B cell (primary cell): Measurements from ENCODE around the gene HMOX1. TPM values are rescaled to one million over a fixed set of nuclear protein-coding genes. Genes with fewer than 3 reads are reported as not detected.

Experiments
- ATAC-seq: fragments of 200-7000 bp; cut with Tn5 transposase; one replicate; pipeline ENCODE4 v1.10.0; 2021; ENCODE audit warnings: low read depth, mild to moderate bottlenecking, moderate number of reproducible peaks, moderate library complexity
- CTCF ChIA-PET: fragments of 350-600 bp; sonication (Branson Sonifier 250); formaldehyde crosslinking; loops from one replicate; lab custom pipeline; 2021; ENCODE audit warnings: antibody characterized with exemption, inconsistent platforms; lab: Charles Lee
- POLR2A ChIA-PET: fragments of 350-600 bp; sonication (Branson Sonifier 250); formaldehyde crosslinking; loops from one replicate; lab custom pipeline; 2021; ENCODE audit warnings: antibody characterized with exemption; lab: Charles Lee
- DNase-seq: peaks from one replicate; pipeline ENCODE4 v3.0.0; 2013
- H2AFZ ChIP-seq: 2 replicates; pipeline ENCODE4 v1.6.1; 2012; ENCODE audit warnings: mild to moderate bottlenecking, low read depth, low read length; ENCODE audit not compliant: insufficient read depth, poor library complexity, severe bottlenecking
- H3K27ac ChIP-seq, 2 donors: 1 replicate in 1 of 2; 2 replicates in 1 of 2; pipeline ENCODE4 v1.5.1; 2012 to 2013; ENCODE audit warnings: low read length in 2 of 2, mild to moderate bottlenecking in 2 of 2, moderate library complexity in 1 of 2
- H3K27me3 ChIP-seq, 4 experiments: fragments of 200-600 bp in 1 of 4; sonication (generic) in 1 of 4; replicated peaks in 1 of 4; 1 replicate in 2 of 4; 2 replicates in 2 of 4; pipeline versions ENCODE4 v1.6.1 to v1.7.0; 2013 to 2016; ENCODE audit warnings: low read length in 3 of 4, mild to moderate bottlenecking in 2 of 4, mixed read lengths in 1 of 4, moderate library complexity in 1 of 4; ENCODE audit not compliant: insufficient read depth in 4 of 4, control insufficient read depth in 3 of 4; ENCODE audit errors: control extremely low read depth in 1 of 4
- H3K36me3 ChIP-seq, 2 experiments: replicated peaks in 1 of 2; 1 replicate in 1 of 2; 2 replicates in 1 of 2; pipeline versions ENCODE4 v1.6.1 to v1.7.1; 2013; ENCODE audit warnings: low read length in 1 of 2; ENCODE audit not compliant: insufficient read depth in 2 of 2, control insufficient read depth in 1 of 2; ENCODE audit errors: control extremely low read depth in 1 of 2, extremely low read depth in 1 of 2
- H3K4me1 ChIP-seq, 2 donors: fragments of 200-600 bp in 1 of 2; sonication (generic) in 1 of 2; 1 replicate in 1 of 2; 2 replicates in 1 of 2; pipeline versions ENCODE4 v1.5.1 to v1.6.1; 2013 to 2017; ENCODE audit warnings: low read length in 2 of 2; ENCODE audit not compliant: control insufficient read depth in 2 of 2, insufficient read depth in 2 of 2
- H3K4me2 ChIP-seq: replicated peaks from 2 replicates; pipeline ENCODE3; 2012; ENCODE audit warnings: mild to moderate bottlenecking, low read depth, low read length; ENCODE audit not compliant: poor library complexity, severe bottlenecking
- H3K4me3 ChIP-seq, 5 experiments: fragments of 200-600 bp in 1 of 5; sonication (generic) in 1 of 5; 1 replicate in 3 of 5; 2 replicates in 2 of 5; pipeline versions ENCODE4 v1.5.1 to v1.7.0; 2011 to 2016; ENCODE audit warnings: low read length in 4 of 5, mild to moderate bottlenecking in 4 of 5, low read depth in 2 of 5, control low read depth in 1 of 5, moderate library complexity in 1 of 5; ENCODE audit not compliant: insufficient read depth in 1 of 5; ENCODE audit errors: control extremely low read depth in 1 of 5, extremely low read depth in 1 of 5
- H3K79me2 ChIP-seq: fragments of 200-600 bp; sonication (generic); one replicate; pipeline ENCODE4 v1.6.0; 2016; ENCODE audit warnings: low read length; ENCODE audit not compliant: control insufficient read depth, insufficient read depth
- H3K9ac ChIP-seq: fragments of 200-600 bp; sonication (generic); 2 replicates; pipeline ENCODE4 v1.6.1; 2017; ENCODE audit warnings: mild to moderate bottlenecking, low read length, moderate library complexity
- H3K9me3 ChIP-seq, 3 donors: one replicate each; pipeline versions ENCODE4 v1.6.1 to v1.7.1; 2013; ENCODE audit warnings: low read length in 2 of 3; ENCODE audit not compliant: control insufficient read depth in 2 of 3, insufficient read depth in 1 of 3; ENCODE audit errors: control extremely low read depth in 1 of 3
- H4K20me1 ChIP-seq: 2 replicates; pipeline ENCODE4 v1.6.0; 2012; ENCODE audit warnings: mild to moderate bottlenecking, low read length; ENCODE audit not compliant: insufficient read depth, control insufficient read depth, poor library complexity, severe bottlenecking
- H3K27ac Mint-ChIP-seq: one replicate; pipeline ENCODE4 v1.8.0; 2021; ENCODE audit warnings: mixed read lengths
- H3K27me3 Mint-ChIP-seq: one replicate; pipeline ENCODE4 v1.8.0; 2021; ENCODE audit warnings: mixed read lengths
- H3K4me1 Mint-ChIP-seq: one replicate; pipeline ENCODE4 v1.8.0; 2021; ENCODE audit warnings: mixed read lengths
- H3K4me3 Mint-ChIP-seq: one replicate; pipeline ENCODE4 v1.8.0; 2021; ENCODE audit warnings: mixed read lengths
- H3K9me3 Mint-ChIP-seq: one replicate; pipeline ENCODE4 v1.8.0; 2022; ENCODE audit warnings: mixed read lengths; ENCODE audit not compliant: insufficient read depth
- CTCF ChIP-seq: fragments of 200-600 bp; IDR thresholded peaks from one replicate; pipeline ENCODE4 v1.8.0; 2022; ENCODE audit warnings: antibody characterized with exemption, mild to moderate bottlenecking
- EZH2 ChIP-seq: IDR thresholded peaks from 2 replicates; pipeline ENCODE4 v1.6.1; 2012; ENCODE audit warnings: borderline replicate concordance, low read depth, mild to moderate bottlenecking, moderate library complexity, low read length; ENCODE audit not compliant: insufficient read depth, poor library complexity, severe bottlenecking
- WGBS: methylation state at CpG from one replicate; pipeline ENCODE4 v1.1.5; 2013; ENCODE audit warnings: missing lambda C conversion rate; ENCODE audit not compliant: insufficient coverage; 5-methylcytosine and 5-hydroxymethylcytosine counted together
- intact Hi-C: fragments of 100-400 bp; cut with micrococcal nuclease; formaldehyde crosslinking; loops from one replicate; pipeline ENCODE4 v1.10.0; 2022
- polyA plus RNA-seq: library from polyadenylated mRNA; depleted of rRNA; stranded (reverse); fragments of >200 nt; gene quantifications from 2 replicates; pipeline ENCODE4 v1.2.3, GENCODE V29; 2012
- total RNA-seq, 2 donors: library from RNA; stranded (reverse); fragments of 120-200 nt in 1 of 2; gene quantifications; 1 replicate in 1 of 2; 2 replicates in 1 of 2; pipeline versions ENCODE4 v1.2.3 to v1.2.4, GENCODE V29; 2013 to 2022

The HMOX1 gene
- total and polyA plus RNA-seq, 2 donors (not counting 1 experiment from before 2014, with no cell fraction given) = 9.4 to 21.9 TPM

- ChIA-PET POLR2A (interaction anchor here (0.6 kb wide), 1 partner anchor 64 kb away, joined by 3 read pairs; no protein-coding TSS in a partner anchor), CTCF (interaction anchor here (1.0 to 8.8 kb wide), 2 partner anchors 15 to 237 kb away, joined by 7 to 136 read pairs; no protein-coding TSS in a partner anchor)
- Histone ChIP-seq H3K4me3 (no peak overlapping the region), H3K9ac (no peak overlapping the region), H2AFZ (no peak overlapping the region), H4K20me1 (no peaks in the 10 kb centered on the region), H3K4me1 (peaks cover 7 to 20% of the 10 kb centered on the region in 2 donors), H3K27ac (no peak overlapping the region), H3K36me3 (peaks cover 0 to 10% of the 10 kb centered on the region in 2 experiments), H3K4me2 (no peak overlapping the region), H3K9me3 (no peaks in the 10 kb centered on the region), H3K79me2 (no peaks in the 10 kb centered on the region), H3K27me3 (no peaks in the 10 kb centered on the region)
- 94% methylated on average over 10 of the region's 11 CpGs for WGBS
- no peaks in the 10 kb centered on the region for H3K9me3 Mint-ChIP-seq
- DNase-seq (no peak), ATAC-seq (no peak)
- TF ChIP-seq CTCF (no peak), EZH2 (no peak)
- H3K27ac Mint-ChIP-seq = no peak overlapping the region
- H3K27me3 Mint-ChIP-seq = no peaks in the 10 kb centered on the region
- intact Hi-C loops = no loop called here
- H3K4me1 Mint-ChIP-seq = peaks cover 28% of the 10 kb centered on the region
- H3K4me3 Mint-ChIP-seq = no peak overlapping the region
Observed at GRCh38 chr22:35345808-35346505, 34.9 kb upstream of the HMOX1 start.

- H3K9me3 Mint-ChIP-seq = no peaks in the 10 kb centered on the region
- no peak overlapping the region for H3K4me2 ChIP-seq
- no peak overlapping the region for H3K27ac Mint-ChIP-seq
- H3K4me1 ChIP-seq = peaks cover 14 to 22% of the 10 kb centered on the region in 2 donors
- no peaks in the 10 kb centered on the region for H3K79me2 ChIP-seq
- 97% methylated on average over 12 of the region's 19 CpGs for WGBS
- H3K9ac ChIP-seq = no peak overlapping the region
- no peak for TF ChIP-seq CTCF
- no peak for TF ChIP-seq EZH2
- H4K20me1 ChIP-seq = no peaks in the 10 kb centered on the region
- H3K27me3 ChIP-seq = no peaks in the 10 kb centered on the region
- no peak overlapping the region for H3K4me3 Mint-ChIP-seq
- DNase-seq = no peak
- no peak overlapping the region for H2AFZ ChIP-seq
- intact Hi-C loops = no loop called here
- ATAC-seq = no peak
- H3K27me3 Mint-ChIP-seq = no peaks in the 10 kb centered on the region
- H3K27ac ChIP-seq = no peak overlapping the region
- no peaks in the 10 kb centered on the region for H3K9me3 ChIP-seq
- peaks cover 0 to 7% of the 10 kb centered on the region in 2 experiments for H3K36me3 ChIP-seq
- POLR2A ChIA-PET = interaction anchor here (0.6 kb wide), 1 partner anchor 63 kb away, joined by 3 read pairs; no protein-coding TSS in a partner anchor
- CTCF ChIA-PET = interaction anchor here (8.8 kb wide), 1 partner anchor 236 kb away, joined by 136 read pairs; no protein-coding TSS in a partner anchor
- H3K4me1 Mint-ChIP-seq = peaks cover 29% of the 10 kb centered on the region
- no peak overlapping the region for H3K4me3 ChIP-seq
Observed at GRCh38 chr22:35346596-35347220, 34.2 kb upstream of the HMOX1 start.
